K562 (cell line): ENCODE data around the gene DMRTA1. TPM values are rescaled to one million over a fixed set of nuclear protein-coding genes. Genes with fewer than 3 reads are reported as not detected.

ENCODE experiments used
- ATAC-seq: fragments of 200-7000 bp; cut with Tn5 transposase; 3 replicates; pipeline ENCODE4 v1.9.1; 2020; ENCODE audit warnings: moderate library complexity
- BruUV-seq: library from RNA; stranded (reverse); fragments of 400-500 nt; replicated peaks from 2 replicates; lab custom pipeline; 2021; lab: Mats Ljungman, UMichigan
- CTCF ChIA-PET: fragments of 300-600 bp; formaldehyde crosslinking; extraction: SDS; loops from one replicate; lab custom pipeline; 2021; ENCODE audit warnings: low intra/inter-chr PET ratio; lab: Yijun Ruan, JAX
- POLR2A ChIA-PET: fragments of 300-600, 350-650 bp; sonication (Branson Sonifier 250); formaldehyde crosslinking; extraction: SDS; loops from one replicate; lab custom pipeline; 2021; ENCODE audit warnings: antibody characterized with exemption, inconsistent platforms; lab: Yijun Ruan, JAX
- DNase-seq, 4 experiments: peaks; one replicate each; pipeline versions ENCODE4 v3.0.0 to v3.0.0-alpha.2; 2011 to 2018; ENCODE audit warnings: low spot score in 3 of 4, mixed read lengths in 3 of 4; ENCODE audit errors: extremely low read depth in 1 of 4
- FAIRE-seq: peaks from 2 replicates; lab custom pipeline; 2011; peaks lifted over from hg19 to GRCh38; lab: Jason Lieb, UNC
- H2AFZ ChIP-seq: 2 replicates; pipeline ENCODE4 v1.6.0; 2011; ENCODE audit warnings: low read depth, low read length, control low read depth, inconsistent platforms
- H3K27ac ChIP-seq: fragments of 200-600 bp; 3 replicates; pipeline ENCODE4 v1.8.0; 2011; ENCODE audit warnings: low read depth, mild to moderate bottlenecking, control low read depth, inconsistent platforms, low read length, moderate library complexity, mixed read lengths; ENCODE audit errors: extremely low read depth
- H3K27me3 ChIP-seq, 2 experiments: fragments of 300-600 bp in 1 of 2; 2 replicates in 1 of 2; 3 replicates in 1 of 2; pipeline versions ENCODE4 v1.6.0 to v1.8.0; 2011; ENCODE audit warnings: inconsistent platforms in 2 of 2, low read length in 2 of 2, mild to moderate bottlenecking in 1 of 2, mixed read lengths in 1 of 2, moderate library complexity in 1 of 2; ENCODE audit not compliant: control insufficient read depth in 2 of 2, insufficient read depth in 2 of 2
- H3K36me3 ChIP-seq: fragments of 300-600 bp; 3 replicates; pipeline ENCODE4 v1.8.0; 2011; ENCODE audit warnings: mild to moderate bottlenecking, low read length, inconsistent platforms; ENCODE audit not compliant: control insufficient read depth, insufficient read depth
- H3K4me1 ChIP-seq, 2 experiments: fragments of 200-600 bp in 1 of 2; replicated peaks in 1 of 2; 2 replicates in 1 of 2; 3 replicates in 1 of 2; pipeline versions ENCODE4 v1.5.1 to v1.8.0; 2011; ENCODE audit warnings: inconsistent platforms in 2 of 2, low read length in 2 of 2, mild to moderate bottlenecking in 1 of 2, mixed read lengths in 1 of 2, moderate library complexity in 1 of 2; ENCODE audit not compliant: control insufficient read depth in 2 of 2, insufficient read depth in 2 of 2
- H3K4me2 ChIP-seq: 2 replicates; pipeline ENCODE4 v1.6.1; 2011; ENCODE audit warnings: low read length, control low read depth, inconsistent platforms, mixed read lengths; ENCODE audit not compliant: insufficient read depth
- H3K4me3 ChIP-seq: fragments of 200-600 bp; sonication (generic), shearing (Covaris generic); 2 replicates; pipeline ENCODE4 v1.5.1; 2016; ENCODE audit warnings: control low read depth, inconsistent platforms
- H3K79me2 ChIP-seq: fragments of 200-600 bp; 3 replicates; pipeline ENCODE4 v1.8.0; 2011; ENCODE audit warnings: low read length, inconsistent platforms; ENCODE audit not compliant: control insufficient read depth, insufficient read depth
- H3K9ac ChIP-seq, 2 experiments: 2 replicates each; pipeline versions ENCODE4 v1.6.0 to v1.6.1; 2011; ENCODE audit warnings: low read depth in 2 of 2, low read length in 2 of 2, control low read depth in 1 of 2, inconsistent platforms in 1 of 2, mild to moderate bottlenecking in 1 of 2, mixed read lengths in 1 of 2; ENCODE audit not compliant: insufficient read depth in 1 of 2
- H3K9me1 ChIP-seq: one replicate; pipeline ENCODE4 v1.6.0; 2011; ENCODE audit warnings: inconsistent platforms, mild to moderate bottlenecking, low read length, moderate library complexity; ENCODE audit not compliant: control insufficient read depth, insufficient read depth
- H3K9me3 ChIP-seq: replicated peaks from 2 replicates; pipeline ENCODE4 v1.5.1; 2011; ENCODE audit warnings: low read depth, low read length, inconsistent platforms; ENCODE audit not compliant: control insufficient read depth, insufficient read depth
- H4K20me1 ChIP-seq: replicated peaks from 2 replicates; pipeline ENCODE4 v1.6.1; 2011; ENCODE audit warnings: low read length, inconsistent platforms, mixed read lengths; ENCODE audit not compliant: control insufficient read depth, insufficient read depth
- CBFB ChIP-seq: sonication (generic); formaldehyde crosslinking; IDR thresholded peaks from 2 replicates; pipeline ENCODE4 v1.4.0; 2020; ENCODE audit warnings: mild to moderate bottlenecking, missing genetic modification reagents
- CSDE1 ChIP-seq, 2 experiments: fragments of 450-650 bp; IDR thresholded peaks; 2 replicates each; pipeline ENCODE4 v1.6.1; 2016; ENCODE audit warnings: mild to moderate bottlenecking in 1 of 2
- L3MBTL2 ChIP-seq: fragments of 450-650 bp; IDR thresholded peaks from 2 replicates; pipeline ENCODE4 v1.6.1; 2016; ENCODE audit warnings: mild to moderate bottlenecking, moderate library complexity
- MTA2 ChIP-seq: fragments of 450-650 bp; IDR thresholded peaks from 2 replicates; pipeline ENCODE4 v1.6.1; 2016; ENCODE audit warnings: low read depth
- MXI1 ChIP-seq: IDR thresholded peaks from 2 replicates; pipeline ENCODE4 v1.6.1; 2011; ENCODE audit warnings: low read depth, mild to moderate bottlenecking, improper control_type of control experiment, low read length
- MYC ChIP-seq, 2 experiments: fragments of 250-450 bp in 1 of 2; sonication (Bioruptor Pico) in 1 of 2; IDR thresholded peaks; 2 replicates each; pipeline versions ENCODE4 v1.5.1 to v1.6.1; 2012 to 2021; ENCODE audit warnings: low read depth in 2 of 2, borderline replicate concordance in 1 of 2, improper control_type of control experiment in 1 of 2, low read length in 1 of 2, mild to moderate bottlenecking in 1 of 2, moderate library complexity in 1 of 2
- POLR3G ChIP-seq: IDR thresholded peaks from 2 replicates; pipeline ENCODE4 v1.6.1; 2011; ENCODE audit not compliant: insufficient read length, insufficient replicate concordance; ENCODE audit errors: extremely low read depth
- RFX5 ChIP-seq: IDR thresholded peaks from 2 replicates; pipeline ENCODE4 v1.6.1; 2011; ENCODE audit warnings: low read depth, mild to moderate bottlenecking, improper control_type of control experiment, low read length
- SAFB ChIP-seq: fragments of 200-400 bp; formaldehyde crosslinking; IDR thresholded peaks from 2 replicates; pipeline ENCODE4 v1.6.1; 2017; ENCODE audit warnings: low read depth, low read length, borderline replicate concordance
- TRIM24 ChIP-seq, 2 experiments: fragments of 450-650 bp; IDR thresholded peaks; 2 replicates each; pipeline ENCODE4 v1.6.1; 2016
- ZBTB1 ChIP-seq: sonication (generic); formaldehyde crosslinking; IDR thresholded peaks from 2 replicates; pipeline ENCODE4 v1.8.1; 2023; ENCODE audit warnings: missing genetic modification reagents, low read depth, mild to moderate bottlenecking, borderline replicate concordance
- ZNF263 ChIP-seq: sonication (generic); formaldehyde crosslinking; IDR thresholded peaks from 2 replicates; pipeline ENCODE4 v1.8.0; 2022; ENCODE audit warnings: mild to moderate bottlenecking, missing genetic modification reagents, borderline replicate concordance
- WGBS: fragments of 100-300 bp; shearing (Covaris generic); methylation state at CpG from one replicate; pipeline ENCODE4 v1.1.6; 2016; ENCODE audit warnings: low coverage, mixed read lengths; ENCODE audit not compliant: insufficient coverage; ENCODE audit errors: missing lambda C conversion rate; 5-methylcytosine and 5-hydroxymethylcytosine counted together
- in situ Hi-C: fragments of 300-500 bp; cut with MboI; formaldehyde crosslinking; loops from 4 replicates; pipeline ENCODE4 v1.15.0; 2018; ENCODE audit warnings: inconsistent platforms, mixed read lengths
- intact Hi-C: fragments of 100-400 bp; cut with micrococcal nuclease; formaldehyde crosslinking; loops from 2 replicates; pipeline ENCODE4 v1.14.2; 2022
- polyA plus RNA-seq, 8 experiments: library from polyadenylated mRNA; depleted of rRNA in 4 of 8; stranded (reverse) in 5 of 8; unstranded in 3 of 8; fragments of >200 nt; fragmentation: Nextera tagmentation in 2 of 8; fragmentation: Illumina TruSeq in 1 of 8; extraction: Ambion mirVana in 2 of 8; extraction: Trizol in 1 of 8; gene quantifications; 2 replicates each; pipeline versions ENCODE4 v1.2.1 to v1.2.3, GENCODE V29; 2011 to 2014; ENCODE audit warnings: inconsistent platforms in 1 of 8, missing spikeins in 1 of 8
- total RNA-seq, 7 experiments: library from RNA; depleted of rRNA in 6 of 7; stranded (reverse); fragments of >200 nt in 6 of 7; fragmentation: Illumina TruSeq in 2 of 7; extraction: Trizol in 2 of 7; gene quantifications; 2 replicates each; pipeline versions ENCODE4 v1.2.1 to v1.2.3, GENCODE V29; 2011 to 2021; ENCODE audit warnings: low replicate concordance in 1 of 7
- TF ChIP-seq, protein P1 (sequence below): fragments of 250-450 bp; sonication (Bioruptor Pico); IDR thresholded peaks from 2 replicates; pipeline ENCODE4 v1.9.0; 2021; ENCODE audit warnings: mild to moderate bottlenecking, inconsistent platforms

Gene DMRTA1
- total and polyA plus RNA-seq, 9 of the 15 experiments (the other 6 are each of a cell fraction or from before 2014, with no cell fraction given), result not detected

DNA sequence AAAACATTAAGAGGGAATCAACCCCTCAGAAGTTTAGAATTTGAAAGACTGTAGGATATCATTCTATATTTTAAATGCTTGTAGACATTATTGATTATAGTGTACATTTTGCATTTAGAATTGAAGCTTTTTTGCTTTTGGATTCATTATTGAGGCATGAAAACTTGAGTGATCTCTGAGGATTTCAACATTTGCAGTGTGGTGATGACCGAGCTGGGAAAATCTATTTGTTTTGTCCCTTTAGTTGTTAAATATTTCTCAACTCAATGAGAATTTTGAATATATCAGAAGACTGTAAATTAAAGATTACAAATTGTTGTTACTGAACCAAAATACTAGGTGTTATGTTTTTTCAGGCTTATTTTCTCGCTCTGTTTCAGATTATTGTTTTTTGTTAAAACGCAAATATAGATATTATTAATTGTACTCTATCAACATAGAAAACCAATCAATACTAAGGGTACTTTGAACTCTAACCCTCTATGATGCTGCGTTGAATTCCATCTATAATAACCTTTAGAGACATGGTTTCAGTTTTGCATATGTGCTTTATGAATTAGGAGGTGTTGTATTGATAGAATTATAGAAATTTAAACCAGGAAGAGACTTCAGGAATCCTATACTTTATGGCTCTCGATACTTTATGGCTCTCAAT is 19.3 kb upstream of the DMRTA1 start:
- Histone ChIP-seq H3K4me2 (no peak overlapping the region), H3K4me3 (no peak overlapping the region), H3K36me3 (no peaks in the 10 kb centered on the region), H3K9me3 (no peaks in the 10 kb centered on the region), H3K9ac (no peak overlapping the region), H3K27me3 (no peaks in the 10 kb centered on the region), H4K20me1 (no peaks in the 10 kb centered on the region), H2AFZ (no peak overlapping the region), H3K79me2 (no peaks in the 10 kb centered on the region), H3K9me1 (no peaks in the 10 kb centered on the region), H3K27ac (no peak overlapping the region), H3K4me1 (no peaks in the 10 kb centered on the region)
- POLR2A ChIA-PET, result no interaction called here
- ATAC-seq, result no peak
- FAIRE-seq, result no peak
- intact Hi-C loops, result no loop called here
- BruUV-seq, result no TSS peak
- no peak for TF ChIP-seq TRIM24 (IDR thresholded peaks at IDR 0.05)
- no peak for TF ChIP-seq SAFB
- TF ChIP-seq MYC (IDR thresholded peaks at IDR 0.05; ENCODE audit: low read depth, low read length), result no peak
- TF ChIP-seq MYC (CRISPR knock-in tag; IDR thresholded peaks at IDR 0.05; ENCODE audit: borderline replicate concordance, low read depth), result no peak
- TF ChIP-seq POLR3G, result no peak
- no peak for TF ChIP-seq ZNF263 (CRISPR knock-in tag)
- no peak for TF ChIP-seq CBFB (CRISPR knock-in tag)
- TF ChIP-seq MTA2, result no peak
- no peak for TF ChIP-seq L3MBTL2
- TF ChIP-seq CSDE1 (IDR thresholded peaks at IDR 0.05), result no peak
- TF ChIP-seq, protein P1, sequence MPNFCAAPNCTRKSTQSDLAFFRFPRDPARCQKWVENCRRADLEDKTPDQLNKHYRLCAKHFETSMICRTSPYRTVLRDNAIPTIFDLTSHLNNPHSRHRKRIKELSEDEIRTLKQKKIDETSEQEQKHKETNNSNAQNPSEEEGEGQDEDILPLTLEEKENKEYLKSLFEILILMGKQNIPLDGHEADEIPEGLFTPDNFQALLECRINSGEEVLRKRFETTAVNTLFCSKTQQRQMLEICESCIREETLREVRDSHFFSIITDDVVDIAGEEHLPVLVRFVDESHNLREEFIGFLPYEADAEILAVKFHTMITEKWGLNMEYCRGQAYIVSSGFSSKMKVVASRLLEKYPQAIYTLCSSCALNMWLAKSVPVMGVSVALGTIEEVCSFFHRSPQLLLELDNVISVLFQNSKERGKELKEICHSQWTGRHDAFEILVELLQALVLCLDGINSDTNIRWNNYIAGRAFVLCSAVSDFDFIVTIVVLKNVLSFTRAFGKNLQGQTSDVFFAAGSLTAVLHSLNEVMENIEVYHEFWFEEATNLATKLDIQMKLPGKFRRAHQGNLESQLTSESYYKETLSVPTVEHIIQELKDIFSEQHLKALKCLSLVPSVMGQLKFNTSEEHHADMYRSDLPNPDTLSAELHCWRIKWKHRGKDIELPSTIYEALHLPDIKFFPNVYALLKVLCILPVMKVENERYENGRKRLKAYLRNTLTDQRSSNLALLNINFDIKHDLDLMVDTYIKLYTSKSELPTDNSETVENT (CRISPR knock-in tag), result no peak
- TF ChIP-seq ZBTB1 (CRISPR knock-in tag), result no peak
- TF ChIP-seq RFX5, result no peak
- TF ChIP-seq MXI1, result no peak
- in situ Hi-C loops, result no loop called here
- DNase-seq, result no peak
- no CpG with 5 or more reads among the region's 5 CpGs for WGBS
- CTCF ChIA-PET, result no interaction called here
